HCT116 (cell line): ENCODE measurements around the gene CCDC9. TPM values are rescaled to one million over a fixed set of nuclear protein-coding genes. Genes with fewer than 3 reads are reported as not detected.

Experiments used
- ATAC-seq: fragments of 200-7000 bp; cut with Tn5 transposase; 2 replicates; pipeline ENCODE4 v1.9.1; 2020; ENCODE audit warnings: mild to moderate bottlenecking, moderate library complexity
- BruUV-seq: library from RNA; stranded (reverse); fragments of 400-500 nt; replicated peaks from 2 replicates; lab custom pipeline; 2021; lab: Mats Ljungman, UMichigan
- CTCF ChIA-PET: fragments of 300-600 bp; sonication (Branson Sonifier 250); formaldehyde crosslinking; loops from one replicate; lab custom pipeline; 2021; ENCODE audit warnings: antibody characterized with exemption; lab: Charles Lee
- POLR2A ChIA-PET: fragments of 300-600, 350-600 bp; sonication (Branson Sonifier 250); formaldehyde crosslinking; loops from one replicate; lab custom pipeline; 2021; ENCODE audit warnings: antibody characterized with exemption; lab: Charles Lee
- RAD21 ChIA-PET, 2 experiments: fragments of 300-600 bp; sonication (Branson Sonifier 250); formaldehyde crosslinking; loops; one replicate each; lab custom pipeline; 2023; ENCODE audit warnings: low total read pairs in 2 of 2; ENCODE audit not compliant: uncharacterized antibody in 2 of 2, unreplicated experiment in 2 of 2, low non-redundant PET in 1 of 2; lab: Charles Lee
- DNase-seq: peaks from one replicate; pipeline ENCODE4 v3.0.0-alpha.2; 2010; ENCODE audit warnings: low read depth, low spot score
- H2AFZ ChIP-seq: fragments of 200-600 bp; shearing (Covaris generic), sonication (generic); 2 replicates; pipeline ENCODE4 v1.6.1; 2017; ENCODE audit warnings: low read depth, mixed run types, mixed read lengths, antibody characterized with exemption, low read length; ENCODE audit not compliant: poor library complexity, severe bottlenecking
- H3K27ac ChIP-seq: 2 replicates; pipeline ENCODE4 v1.5.1; 2012; ENCODE audit warnings: low read depth, low read length
- H3K27me3 ChIP-seq: fragments of 200-600 bp; sonication (generic); 2 replicates; pipeline ENCODE4 v1.6.1; 2016; ENCODE audit warnings: mixed run types, low read length, mixed read lengths; ENCODE audit not compliant: insufficient read depth
- H3K36me3 ChIP-seq, 2 experiments: fragments of 200-500 bp in 1 of 2; fragments of 200-600 bp in 1 of 2; sonication (Bioruptor generic) in 1 of 2; sonication (generic) in 1 of 2; 2 replicates each; pipeline versions ENCODE4 v1.5.1 to v1.6.1; 2014 to 2016; ENCODE audit warnings: low read length in 2 of 2, inconsistent platforms in 1 of 2, mixed read lengths in 1 of 2, mixed run types in 1 of 2; ENCODE audit not compliant: insufficient read depth in 2 of 2, control insufficient read depth in 1 of 2
- H3K4me1 ChIP-seq, 2 experiments: fragments of 200-600 bp in 1 of 2; sonication (generic) in 1 of 2; 2 replicates each; pipeline versions ENCODE4 v1.5.1 to v1.6.1; 2012 to 2017; ENCODE audit warnings: low read length in 2 of 2, inconsistent platforms in 1 of 2, mild to moderate bottlenecking in 1 of 2, mixed read lengths in 1 of 2, mixed run types in 1 of 2, moderate library complexity in 1 of 2; ENCODE audit not compliant: insufficient read depth in 2 of 2, control insufficient read depth in 1 of 2
- H3K4me2 ChIP-seq: fragments of 200-600 bp; sonication (generic); 2 replicates; pipeline ENCODE4 v1.6.1; 2017; ENCODE audit warnings: mixed run types, low read length, mixed read lengths
- H3K4me3 ChIP-seq, 2 experiments: fragments of 200-600 bp in 1 of 2; sonication (generic) in 1 of 2; replicated peaks in 1 of 2; 2 replicates each; pipeline ENCODE4 v1.5.1; 2011 to 2016; ENCODE audit warnings: low read length in 2 of 2, control low read depth in 1 of 2, low read depth in 1 of 2, mild to moderate bottlenecking in 1 of 2, mixed read lengths in 1 of 2, mixed run types in 1 of 2
- H3K79me2 ChIP-seq: fragments of 200-600 bp; sonication (generic); 2 replicates; pipeline ENCODE4 v1.6.1; 2017; ENCODE audit warnings: mild to moderate bottlenecking, mixed run types, low read length, moderate library complexity, mixed read lengths; ENCODE audit not compliant: insufficient read depth
- H3K9ac ChIP-seq: fragments of 200-600 bp; sonication (generic); 2 replicates; pipeline ENCODE4 v1.6.1; 2016; ENCODE audit warnings: low read length, mixed read lengths
- H3K9me2 ChIP-seq: fragments of 200-600 bp; sonication (generic), shearing (Covaris generic); 2 replicates; pipeline ENCODE4 v1.6.1; 2017; ENCODE audit warnings: mixed run types, mild to moderate bottlenecking, moderate library complexity; ENCODE audit not compliant: insufficient read depth
- H3K9me3 ChIP-seq, 2 experiments: fragments of 200-500 bp in 1 of 2; fragments of 200-600 bp in 1 of 2; sonication (Bioruptor generic) in 1 of 2; sonication (generic) in 1 of 2; 2 replicates each; pipeline ENCODE4 v1.6.1; 2014 to 2017; ENCODE audit warnings: low read length in 2 of 2, mixed read lengths in 2 of 2, inconsistent platforms in 1 of 2, low read depth in 1 of 2, mild to moderate bottlenecking in 1 of 2, mixed run types in 1 of 2, moderate library complexity in 1 of 2; ENCODE audit not compliant: control insufficient read depth in 1 of 2, insufficient read depth in 1 of 2
- H4K20me1 ChIP-seq: fragments of 200-600 bp; sonication (generic), shearing (Covaris generic); 2 replicates; pipeline ENCODE4 v1.6.1; 2017; ENCODE audit warnings: mixed run types, mild to moderate bottlenecking, moderate library complexity; ENCODE audit not compliant: insufficient read depth
- CBX3 ChIP-seq: IDR thresholded peaks from 2 replicates; pipeline ENCODE4 v1.6.1; 2012; ENCODE audit warnings: low read depth
- CEBPB ChIP-seq: IDR thresholded peaks from 2 replicates; pipeline ENCODE4 v1.6.1; 2012; ENCODE audit warnings: low read depth
- EGR1 ChIP-seq: IDR thresholded peaks from 2 replicates; pipeline ENCODE4 v1.6.1; 2012; ENCODE audit warnings: low read depth
- ELF1 ChIP-seq: IDR thresholded peaks from 2 replicates; pipeline ENCODE4 v1.6.1; 2012; ENCODE audit warnings: low read depth, borderline replicate concordance
- EZH2 ChIP-seq: fragments of 200-600 bp; sonication (generic); IDR thresholded peaks from 2 replicates; pipeline ENCODE4 v1.6.1; 2017; ENCODE audit warnings: antibody characterized with exemption, mixed run types
- EZH2phosphoT487 ChIP-seq: fragments of 200-600 bp; IDR thresholded peaks from 2 replicates; pipeline ENCODE4 v1.6.1; 2018; ENCODE audit warnings: antibody characterized with exemption, borderline replicate concordance
- FOSL1 ChIP-seq: IDR thresholded peaks from 2 replicates; pipeline ENCODE4 v1.6.1; 2012; ENCODE audit warnings: low read depth
- JUND ChIP-seq: IDR thresholded peaks from 2 replicates; pipeline ENCODE4 v1.6.1; 2012
- POLR2A ChIP-seq: IDR thresholded peaks from 2 replicates; pipeline ENCODE4 v1.7.0; 2011; ENCODE audit warnings: borderline replicate concordance; ENCODE audit not compliant: insufficient read depth, insufficient read length; ENCODE audit errors: extremely low read depth
- RAD21 ChIP-seq: IDR thresholded peaks from 2 replicates; pipeline ENCODE4 v1.6.1; 2012; ENCODE audit warnings: low read depth, mild to moderate bottlenecking
- SIN3A ChIP-seq: IDR thresholded peaks from 2 replicates; pipeline ENCODE4 v1.6.1; 2012; ENCODE audit warnings: low read depth
- SP1 ChIP-seq: IDR thresholded peaks from 2 replicates; pipeline ENCODE4 v1.6.1; 2012; ENCODE audit warnings: low read depth
- SRF ChIP-seq: IDR thresholded peaks from 2 replicates; pipeline ENCODE4 v1.6.1; 2012; ENCODE audit warnings: low read depth
- TCF7L2 ChIP-seq: IDR thresholded peaks from 2 replicates; pipeline ENCODE4 v1.7.0; 2011; ENCODE audit warnings: borderline replicate concordance, inconsistent platforms; ENCODE audit not compliant: insufficient read depth, insufficient read length; ENCODE audit errors: extremely low read depth
- YY1 ChIP-seq: IDR thresholded peaks from 2 replicates; pipeline ENCODE4 v1.6.1; 2011; ENCODE audit warnings: low read length, low read depth, moderate library complexity, mild to moderate bottlenecking; ENCODE audit not compliant: insufficient replicate concordance; ENCODE audit errors: extremely low read depth
- ZFX ChIP-seq: fragments of 450-650 bp; IDR thresholded peaks from 2 replicates; pipeline ENCODE4 v1.6.1; 2017
- ZNF274 ChIP-seq: fragments of 200-500 bp; sonication (Bioruptor generic); IDR thresholded peaks from 2 replicates; pipeline ENCODE4 v1.6.1; 2014; ENCODE audit warnings: mild to moderate bottlenecking, low read depth, low read length, inconsistent platforms
- intact Hi-C: fragments of 100-400 bp; cut with micrococcal nuclease; formaldehyde crosslinking; loops from 2 replicates; pipeline ENCODE4 v1.10.0; 2022
- total RNA-seq: library from RNA; stranded (reverse); gene quantifications from one replicate; pipeline ENCODE4 v1.2.1, GENCODE V29; 2021; ENCODE audit not compliant: unreplicated experiment
- TF ChIP-seq, protein P1 (sequence below): IDR thresholded peaks from 2 replicates; pipeline ENCODE4 v1.6.1; 2012; ENCODE audit warnings: low read depth
- TF ChIP-seq, protein P2 (sequence below): IDR thresholded peaks from 2 replicates; pipeline ENCODE4 v1.6.1; 2012
- TF ChIP-seq, protein P3 (sequence below): IDR thresholded peaks from 2 replicates; pipeline ENCODE4 v1.6.1; 2012

The CCDC9 gene
- total RNA-seq, 1 experiment from 2014 or later = 40.6 TPM

DNA sequence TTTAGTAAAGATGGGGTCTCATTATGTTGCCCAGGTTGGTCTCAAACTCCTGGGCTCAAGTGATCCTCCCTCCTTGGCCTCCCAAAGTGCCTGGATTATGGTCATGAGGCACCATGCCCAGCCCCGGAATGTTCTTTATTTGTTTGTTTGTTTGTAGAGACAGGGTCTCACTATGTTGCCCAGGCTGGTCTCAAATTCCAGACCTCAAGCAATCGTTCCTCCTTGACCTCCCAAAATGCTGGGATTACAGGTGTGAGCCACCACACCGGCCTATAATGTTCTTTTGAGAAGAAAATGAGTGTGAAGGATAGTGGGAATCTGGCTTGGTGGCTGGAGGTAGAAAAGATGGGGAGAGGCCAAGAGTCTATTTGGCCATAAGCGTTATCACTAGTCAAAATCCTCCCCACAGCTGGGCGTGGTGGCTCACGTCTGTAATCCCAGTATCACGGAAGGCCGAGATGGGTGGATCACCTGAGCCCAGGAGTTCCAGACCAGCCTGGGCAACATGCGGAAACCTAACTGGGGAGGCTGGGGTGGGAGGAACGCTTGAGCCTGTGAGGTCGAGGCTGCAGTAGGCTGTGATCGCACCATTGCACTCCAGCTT is 20.2 kb upstream of the CCDC9 start:
- RAD21 ChIA-PET = interaction anchor here in 1 of 2 experiments (0.7 kb wide), 2 partner anchors 26 to 192 kb away, joined by 4 to 6 read pairs; no protein-coding TSS in a partner anchor

More for the DNA sequence above, 20.2 kb upstream of the CCDC9 start:
- Histone ChIP-seq H3K79me2 (no peaks in the 10 kb centered on the region), H3K4me2 (no peak overlapping the region), H3K9me2 (no peaks in the 10 kb centered on the region), H3K9me3 (no peaks in the 10 kb centered on the region), H3K36me3 (no peaks in the 10 kb centered on the region), H3K4me3 (no peak overlapping the region), H3K27ac (no peak overlapping the region; the same call in 1 of the 2 replicates), H4K20me1 (no peaks in the 10 kb centered on the region), H3K9ac (no peak overlapping the region), H2AFZ (no peak overlapping the region), H3K4me1 (peaks cover 24 to 31% of the 10 kb centered on the region in 2 experiments), H3K27me3 (no peaks in the 10 kb centered on the region)
- POLR2A ChIA-PET = no interaction called here
- no peak for TF ChIP-seq ZFX
- no peak for TF ChIP-seq JUND
- TF ChIP-seq RAD21 = no peak
- TF ChIP-seq POLR2A = no peak
- no peak for TF ChIP-seq FOSL1
- no peak for TF ChIP-seq EGR1
- no peak for TF ChIP-seq CBX3
- TF ChIP-seq TCF7L2 = no peak
- no peak for TF ChIP-seq SP1
- no peak for TF ChIP-seq EZH2phosphoT487
- TF ChIP-seq, protein P1, sequence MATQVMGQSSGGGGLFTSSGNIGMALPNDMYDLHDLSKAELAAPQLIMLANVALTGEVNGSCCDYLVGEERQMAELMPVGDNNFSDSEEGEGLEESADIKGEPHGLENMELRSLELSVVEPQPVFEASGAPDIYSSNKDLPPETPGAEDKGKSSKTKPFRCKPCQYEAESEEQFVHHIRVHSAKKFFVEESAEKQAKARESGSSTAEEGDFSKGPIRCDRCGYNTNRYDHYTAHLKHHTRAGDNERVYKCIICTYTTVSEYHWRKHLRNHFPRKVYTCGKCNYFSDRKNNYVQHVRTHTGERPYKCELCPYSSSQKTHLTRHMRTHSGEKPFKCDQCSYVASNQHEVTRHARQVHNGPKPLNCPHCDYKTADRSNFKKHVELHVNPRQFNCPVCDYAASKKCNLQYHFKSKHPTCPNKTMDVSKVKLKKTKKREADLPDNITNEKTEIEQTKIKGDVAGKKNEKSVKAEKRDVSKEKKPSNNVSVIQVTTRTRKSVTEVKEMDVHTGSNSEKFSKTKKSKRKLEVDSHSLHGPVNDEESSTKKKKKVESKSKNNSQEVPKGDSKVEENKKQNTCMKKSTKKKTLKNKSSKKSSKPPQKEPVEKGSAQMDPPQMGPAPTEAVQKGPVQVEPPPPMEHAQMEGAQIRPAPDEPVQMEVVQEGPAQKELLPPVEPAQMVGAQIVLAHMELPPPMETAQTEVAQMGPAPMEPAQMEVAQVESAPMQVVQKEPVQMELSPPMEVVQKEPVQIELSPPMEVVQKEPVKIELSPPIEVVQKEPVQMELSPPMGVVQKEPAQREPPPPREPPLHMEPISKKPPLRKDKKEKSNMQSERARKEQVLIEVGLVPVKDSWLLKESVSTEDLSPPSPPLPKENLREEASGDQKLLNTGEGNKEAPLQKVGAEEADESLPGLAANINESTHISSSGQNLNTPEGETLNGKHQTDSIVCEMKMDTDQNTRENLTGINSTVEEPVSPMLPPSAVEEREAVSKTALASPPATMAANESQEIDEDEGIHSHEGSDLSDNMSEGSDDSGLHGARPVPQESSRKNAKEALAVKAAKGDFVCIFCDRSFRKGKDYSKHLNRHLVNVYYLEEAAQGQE = no peak
- TF ChIP-seq ELF1 = no peak
- TF ChIP-seq CEBPB = no peak
- TF ChIP-seq ZNF274 = no peak
- no peak for TF ChIP-seq SRF
- no peak for TF ChIP-seq EZH2
- TF ChIP-seq, protein P2, sequence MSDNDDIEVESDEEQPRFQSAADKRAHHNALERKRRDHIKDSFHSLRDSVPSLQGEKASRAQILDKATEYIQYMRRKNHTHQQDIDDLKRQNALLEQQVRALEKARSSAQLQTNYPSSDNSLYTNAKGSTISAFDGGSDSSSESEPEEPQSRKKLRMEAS = no peak
- TF ChIP-seq, protein P3, sequence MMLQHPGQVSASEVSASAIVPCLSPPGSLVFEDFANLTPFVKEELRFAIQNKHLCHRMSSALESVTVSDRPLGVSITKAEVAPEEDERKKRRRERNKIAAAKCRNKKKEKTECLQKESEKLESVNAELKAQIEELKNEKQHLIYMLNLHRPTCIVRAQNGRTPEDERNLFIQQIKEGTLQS = no peak
- no peak for TF ChIP-seq YY1
- no peak for TF ChIP-seq SIN3A
- CTCF ChIA-PET = no interaction called here
- DNase-seq (no peak), ATAC-seq (no peak)
- intact Hi-C loops = no loop called here
- BruUV-seq = no TSS peak
